ENCODE data around the gene EIF2AK3.
"Not testable (repeated sequence)": the region's sequence is repeated elsewhere in the genome, so short reads cannot be mapped to it uniquely, and the experiment has no call there.

EIF2AK3 gene

GRCh38 chr2:88627055-88627855 is at the start of gene EIF2AK3:
Gene EIF2AK3, minus strand, starts transcription at chr2:88627464. Its CDS starts 190 bp downstream, at chr2:88627274.
- DNase-seq (ENCODE audit: low spot score) = peak; percentile 99

GRCh38 chr2:88673363-88673762 is 46.1 kb upstream of the EIF2AK3 start:
- no peak for DNase-seq (ENCODE audit: low spot score)

GRCh38 chr2:88671786-88672427 is 44.6 kb upstream of the EIF2AK3 start:
- peak; percentile 50 for DNase-seq (ENCODE audit: low spot score)

GRCh38 chr2:88669482-88670214 is 42.4 kb upstream of the EIF2AK3 start:
- peak; percentile 43 for DNase-seq (ENCODE audit: low spot score)

GRCh38 chr2:88668862-88669261 is 41.6 kb upstream of the EIF2AK3 start:
- no peak for DNase-seq (ENCODE audit: low spot score)

- no peak for DNase-seq (ENCODE audit: low spot score)
Measured at GRCh38 chr2:88667219-88667618, 40.0 kb upstream of the EIF2AK3 start.

GRCh38 chr2:88666576-88666975 is 39.3 kb upstream of the EIF2AK3 start:
- no peak for DNase-seq (ENCODE audit: low spot score)

GRCh38 chr2:88660622-88661021 is 33.4 kb upstream of the EIF2AK3 start:
- DNase-seq (ENCODE audit: low spot score) = no peak

GRCh38 chr2:88659538-88659915 is 32.3 kb upstream of the EIF2AK3 start:
- DNase-seq (ENCODE audit: low spot score) = no peak

GRCh38 chr2:88658881-88659537 is 31.7 kb upstream of the EIF2AK3 start:
- no peak for DNase-seq (ENCODE audit: low spot score)

GRCh38 chr2:88658326-88658725 is 31.1 kb upstream of the EIF2AK3 start:
- no peak for DNase-seq (ENCODE audit: low spot score)

GRCh38 chr2:88657131-88657530 is 29.9 kb upstream of the EIF2AK3 start:
- no peak for DNase-seq (ENCODE audit: low spot score)

GRCh38 chr2:88656690-88657089 is 29.4 kb upstream of the EIF2AK3 start:
- DNase-seq (ENCODE audit: low spot score) = no peak

GRCh38 chr2:88654714-88655113 is 27.4 kb upstream of the EIF2AK3 start:
- no peak for DNase-seq (ENCODE audit: low spot score)

GRCh38 chr2:88651646-88652045 is 24.4 kb upstream of the EIF2AK3 start:
- DNase-seq (ENCODE audit: low spot score) = no peak

- not testable (repeated sequence) for DNase-seq (ENCODE audit: low spot score)
Measured at GRCh38 chr2:88645291-88645882, 18.1 kb upstream of the EIF2AK3 start.

- no peak for DNase-seq (ENCODE audit: low spot score)
Measured at GRCh38 chr2:88642278-88642677, 15.0 kb upstream of the EIF2AK3 start.

- DNase-seq (ENCODE audit: low spot score) = no peak
Measured at GRCh38 chr2:88641330-88641729, 14.1 kb upstream of the EIF2AK3 start.

GRCh38 chr2:88639865-88640264 is 12.6 kb upstream of the EIF2AK3 start:
- DNase-seq (ENCODE audit: low spot score) = peak; percentile 22

GRCh38 chr2:88638743-88639142 is 11.5 kb upstream of the EIF2AK3 start:
- DNase-seq (ENCODE audit: low spot score) = peak; percentile 70

- no peak for DNase-seq (ENCODE audit: low spot score)
Measured at GRCh38 chr2:88638123-88638650, 10.9 kb upstream of the EIF2AK3 start.

GRCh38 chr2:88637464-88637863 is 10.2 kb upstream of the EIF2AK3 start:
- DNase-seq (ENCODE audit: low spot score) = no peak

Data from activated CD4-positive, alpha-beta T cell treated with anti-CD3 and anti-CD28 coated beads, Interleukin-2, Interleukin-4, amounts not matched to agents 100 ng/mL and 50 ng/mL, durations not matched to agents 16 hours and 8 hours (primary cell).